SK-N-SH (cell line): ENCODE results near the gene TEX22.

ENCODE experiments used
- CHD2 ChIP-seq: fragments of 150-350 bp; IDR thresholded peaks from 2 replicates; pipeline ENCODE4 v1.6.1; 2018; ENCODE audit warnings: low read length; ENCODE audit not compliant: partially characterized antibody
- CTCF ChIP-seq: fragments of 200-600 bp; sonication (generic); IDR thresholded peaks from 2 replicates; pipeline ENCODE4 v1.6.1; 2017; ENCODE audit warnings: antibody characterized with exemption, mild to moderate bottlenecking, moderate library complexity
- EP300 ChIP-seq, 2 experiments: IDR thresholded peaks; 2 replicates each; pipeline versions ENCODE4 v1.4.0 to v1.6.1; 2012; ENCODE audit warnings: borderline replicate concordance in 1 of 2, low read depth in 1 of 2, low read length in 1 of 2
- GABPA ChIP-seq: IDR thresholded peaks from 2 replicates; pipeline ENCODE4 v1.4.0; 2012; ENCODE audit warnings: low read depth, mild to moderate bottlenecking
- JUND ChIP-seq: IDR thresholded peaks from 2 replicates; pipeline ENCODE4 v1.4.0; 2012
- MAX ChIP-seq: IDR thresholded peaks from 2 replicates; pipeline ENCODE4 v1.4.0; 2012; ENCODE audit warnings: low read depth
- POLR2AphosphoS5 ChIP-seq: IDR thresholded peaks from 2 replicates; pipeline ENCODE4 v1.6.1; 2012; ENCODE audit warnings: low read depth, low read length
- RAD21 ChIP-seq: IDR thresholded peaks from 2 replicates; pipeline ENCODE4 v1.6.1; 2012; ENCODE audit warnings: mild to moderate bottlenecking, low read length
- RCOR1 ChIP-seq: fragments of 150-350 bp; IDR thresholded peaks from 2 replicates; pipeline ENCODE4 v1.6.1; 2017; ENCODE audit warnings: antibody characterized with exemption, low read length
- SMC3 ChIP-seq: IDR thresholded peaks from 2 replicates; pipeline ENCODE4 v1.6.1; 2012; ENCODE audit warnings: low read depth, low read length, improper control_type of control experiment
- TEAD4 ChIP-seq: IDR thresholded peaks from 2 replicates; pipeline ENCODE4 v1.4.0; 2012; ENCODE audit warnings: mild to moderate bottlenecking, borderline replicate concordance; ENCODE audit not compliant: insufficient read depth
- YY1 ChIP-seq: IDR thresholded peaks from 2 replicates; pipeline ENCODE4 v1.4.0; 2012; ENCODE audit warnings: low read depth, mild to moderate bottlenecking

GRCh38 chr14:105415481-105416428, 17.4 kb downstream of the TEX22 start:
- TF ChIP-seq YY1: no peak
- no peak for TF ChIP-seq POLR2AphosphoS5
- no peak for TF ChIP-seq RCOR1
- TF ChIP-seq EP300 (IDR thresholded peaks at IDR 0.05; ENCODE audit: borderline replicate concordance in 1 of 2, low read depth in 1 of 2, low read length in 1 of 2): no peak
- no peak for TF ChIP-seq TEAD4
- TF ChIP-seq GABPA: no peak
- TF ChIP-seq CTCF: no peak
- TF ChIP-seq CHD2: no peak
- no peak for TF ChIP-seq JUND
- TF ChIP-seq MAX: no peak
- no peak for TF ChIP-seq RAD21
- TF ChIP-seq SMC3: no peak
